K562 (cell line): ENCODE data around the gene F11R. TPM values are rescaled to one million over a fixed set of nuclear protein-coding genes. Genes with fewer than 3 reads are reported as not detected.

Source experiments
- ARID2 ChIP-seq: fragments of 450-650 bp; IDR thresholded peaks from 2 replicates; pipeline ENCODE4 v1.6.1; 2017; ENCODE audit warnings: antibody characterized with exemption, mild to moderate bottlenecking
- ARID4B ChIP-seq: sonication (generic); formaldehyde crosslinking; IDR thresholded peaks from 2 replicates; pipeline ENCODE4 v1.8.0; 2022; ENCODE audit warnings: mild to moderate bottlenecking, missing genetic modification reagents
- CBX3 ChIP-seq, 2 experiments: IDR thresholded peaks; 1 replicate in 1 of 2; 2 replicates in 1 of 2; pipeline ENCODE4 v1.6.1; 2012; ENCODE audit warnings: inconsistent platforms in 2 of 2, low read length in 2 of 2, borderline replicate concordance in 1 of 2, control low read depth in 1 of 2
- CREB1 ChIP-seq, 2 experiments: sonication (generic) in 1 of 2; formaldehyde crosslinking in 1 of 2; IDR thresholded peaks; 2 replicates each; pipeline versions ENCODE4 v1.6.1 to v1.8.0; 2012 to 2022; ENCODE audit warnings: inconsistent platforms in 1 of 2, mild to moderate bottlenecking in 1 of 2, missing genetic modification reagents in 1 of 2, moderate library complexity in 1 of 2
- CREM ChIP-seq: IDR thresholded peaks from 2 replicates; pipeline ENCODE4 v1.6.1; 2014; ENCODE audit warnings: antibody characterized with exemption, low read depth
- E2F3 ChIP-seq: fragments of 250-450 bp; sonication (Bioruptor Pico); IDR thresholded peaks from 2 replicates; pipeline ENCODE4 v1.4.0; 2020; ENCODE audit warnings: mild to moderate bottlenecking
- E2F5 ChIP-seq: sonication (generic); formaldehyde crosslinking; IDR thresholded peaks from 2 replicates; pipeline ENCODE4 v1.8.0; 2022; ENCODE audit warnings: mild to moderate bottlenecking, missing genetic modification reagents
- GABPB1 ChIP-seq: sonication (generic); formaldehyde crosslinking; IDR thresholded peaks from 2 replicates; pipeline ENCODE4 v1.8.0; 2022; ENCODE audit warnings: mild to moderate bottlenecking, missing genetic modification reagents
- KAT8 ChIP-seq: fragments of 450-650 bp; IDR thresholded peaks from 2 replicates; pipeline ENCODE4 v1.6.1; 2016; ENCODE audit warnings: low read depth, mild to moderate bottlenecking
- MCM3 ChIP-seq: fragments of 450-650 bp; IDR thresholded peaks from 2 replicates; pipeline ENCODE4 v1.6.1; 2016
- NFATC3 ChIP-seq: fragments of 450-650 bp; IDR thresholded peaks from 2 replicates; pipeline ENCODE4 v1.6.1; 2017; ENCODE audit warnings: mild to moderate bottlenecking
- NFIC ChIP-seq: fragments of 450-650 bp; IDR thresholded peaks from 2 replicates; pipeline ENCODE4 v1.6.1; 2017; ENCODE audit warnings: mild to moderate bottlenecking, inconsistent platforms
- NONO ChIP-seq, 2 experiments: fragments of 200-400 bp in 1 of 2; fragments of 450-650 bp in 1 of 2; formaldehyde crosslinking in 1 of 2; IDR thresholded peaks; 2 replicates each; pipeline ENCODE4 v1.6.1; 2017; ENCODE audit warnings: low read depth in 2 of 2, mild to moderate bottlenecking in 2 of 2, moderate library complexity in 2 of 2, low read length in 1 of 2
- POLR2B ChIP-seq: fragments of 450-650 bp; IDR thresholded peaks from 2 replicates; pipeline ENCODE4 v1.6.1; 2018; ENCODE audit warnings: low read depth; ENCODE audit not compliant: partially characterized antibody
- PTRF ChIP-seq: fragments of 450-650 bp; IDR thresholded peaks from 2 replicates; pipeline ENCODE4 v1.6.1; 2016; ENCODE audit warnings: mild to moderate bottlenecking, missing genetic modification characterization, missing compliant biosample characterization
- RAD21 ChIP-seq, 2 experiments: fragments of 250-450 bp in 1 of 2; fragments of 450-650 bp in 1 of 2; sonication (Bioruptor Pico) in 1 of 2; formaldehyde crosslinking in 1 of 2; IDR thresholded peaks in 1 of 2; conservative IDR thresholded peaks in 1 of 2; 2 replicates each; pipeline versions ENCODE4 v1.4.0 to v1.8.0; 2020 to 2022; ENCODE audit warnings: mild to moderate bottlenecking in 2 of 2, moderate library complexity in 1 of 2
- SAP30 ChIP-seq: fragments of 200-600 bp; sonication (generic); IDR thresholded peaks from 2 replicates; pipeline ENCODE4 v1.6.1; 2012; ENCODE audit warnings: borderline replicate concordance, low read depth, mild to moderate bottlenecking, moderate library complexity, low read length, control low read depth, inconsistent platforms; ENCODE audit not compliant: insufficient read depth, poor library complexity, severe bottlenecking
- SMC3 ChIP-seq: conservative IDR thresholded peaks from 2 replicates; pipeline ENCODE4 v1.6.1; 2011; ENCODE audit warnings: low read depth, low read length, improper control_type of control experiment; ENCODE audit not compliant: insufficient read depth
- SP1 ChIP-seq: sonication (generic); formaldehyde crosslinking; IDR thresholded peaks from 2 replicates; pipeline ENCODE4 v1.8.1; 2022; ENCODE audit warnings: mild to moderate bottlenecking, missing genetic modification reagents
- SRF ChIP-seq, 2 experiments: fragments of 250-450, 450-650 bp in 1 of 2; sonication (Bioruptor Pico) in 1 of 2; sonication (generic) in 1 of 2; formaldehyde crosslinking; IDR thresholded peaks; 2 replicates each; pipeline versions ENCODE4 v1.5.0 to v1.5.1; 2020 to 2022; ENCODE audit warnings: mild to moderate bottlenecking in 1 of 2, missing genetic modification reagents in 1 of 2
- SUPT5H ChIP-seq: fragments of 450-650 bp; IDR thresholded peaks from 2 replicates; pipeline ENCODE4 v1.6.1; 2016
- TFAM ChIP-seq: fragments of 250-450 bp; sonication (Bioruptor Pico); conservative IDR thresholded peaks from 2 replicates; pipeline ENCODE4 v1.5.0; 2021; ENCODE audit warnings: mild to moderate bottlenecking, moderate library complexity
- ZNF444 ChIP-seq: fragments of 250-450 bp; sonication (Bioruptor Pico); IDR thresholded peaks from 2 replicates; pipeline ENCODE4 v1.4.0; 2020; ENCODE audit warnings: mild to moderate bottlenecking, moderate library complexity
- ZNF644 ChIP-seq: fragments of 200-800 bp; sonication (Bioruptor generic); IDR thresholded peaks from 2 replicates; pipeline ENCODE4 v1.6.1; 2016; ENCODE audit warnings: low read depth, missing genetic modification characterization, missing compliant biosample characterization
- ZNF75A ChIP-seq: fragments of 450-650 bp; formaldehyde crosslinking; IDR thresholded peaks from 2 replicates; pipeline ENCODE4 v1.4.0; 2020; ENCODE audit warnings: mild to moderate bottlenecking
- polyA plus RNA-seq, 8 experiments: library from polyadenylated mRNA; depleted of rRNA in 4 of 8; stranded (reverse) in 5 of 8; unstranded in 3 of 8; fragments of >200 nt; fragmentation: Nextera tagmentation in 2 of 8; fragmentation: Illumina TruSeq in 1 of 8; extraction: Ambion mirVana in 2 of 8; extraction: Trizol in 1 of 8; gene quantifications; 2 replicates each; pipeline versions ENCODE4 v1.2.1 to v1.2.3, GENCODE V29; 2011 to 2014; ENCODE audit warnings: inconsistent platforms in 1 of 8, missing spikeins in 1 of 8
- total RNA-seq, 7 experiments: library from RNA; depleted of rRNA in 6 of 7; stranded (reverse); fragments of >200 nt in 6 of 7; fragmentation: Illumina TruSeq in 2 of 7; extraction: Trizol in 2 of 7; gene quantifications; 2 replicates each; pipeline versions ENCODE4 v1.2.1 to v1.2.3, GENCODE V29; 2011 to 2021; ENCODE audit warnings: low replicate concordance in 1 of 7

F11R gene
- total and polyA plus RNA-seq, 9 of the 15 experiments (the other 6 are each of a cell fraction or from before 2014, with no cell fraction given), result 27.4 to 187 (median 52.5) TPM

- TF ChIP-seq POLR2B (no peak), ZNF444 (CRISPR knock-in tag) (no peak), GABPB1 (CRISPR knock-in tag) (no peak), ARID4B (no peak), E2F5 (CRISPR knock-in tag) (no peak), SRF (CRISPR knock-in tag; IDR thresholded peaks at IDR 0.05) (no peak), ZNF644 (tag) (no peak), PTRF (tag) (no peak), MCM3 (no peak), NFATC3 (no peak), SAP30 (no peak), ZNF75A (CRISPR knock-in tag) (no peak), ARID2 (peak; percentile 71), SP1 (peak; percentile 53), CREB1 (IDR thresholded peaks at IDR 0.05) (no peak), CREB1 (CRISPR knock-in tag; IDR thresholded peaks at IDR 0.05) (no peak), SUPT5H (peak; percentile 38; the same call in 1 of the 2 replicates), TFAM (CRISPR knock-in tag) (no peak), CREM (peak; percentile 56), RAD21 (CRISPR knock-in tag; conservative IDR thresholded peaks at IDR 0.05 in 1 of 2, IDR thresholded peaks at IDR 0.05 in 1 of 2) (peak; percentile 77 to 95), SMC3 (peak; percentile 84), NONO (IDR thresholded peaks at IDR 0.05; ENCODE audit: low read depth in 2 of 2, low read length in 1 of 2) (no peak), E2F3 (no peak), NFIC (no peak), CBX3 (IDR thresholded peaks at IDR 0.05; ENCODE audit: borderline replicate concordance in 1 of 2, low read length in 2 of 2) (peak in 1 of 2 experiments; percentile 52; a peak in 1 of 3 replicates), KAT8 (no peak)
Observed at GRCh38 chr1:160997323-160998038, 23.5 kb downstream of the F11R start (continued).
